Vagina (tissue), 2 donors: ENCODE data around the gene HIPK2. TPM values are rescaled to one million over a fixed set of nuclear protein-coding genes. Genes with fewer than 3 reads are reported as not detected.
A peak's percentile ranks its signal among the peaks of the same experiment; 100 is the strongest.

Experiments used
- DNase-seq, 2 donors: peaks; one replicate each; pipeline ENCODE4 v3.0.0-alpha.2; 2017; ENCODE audit errors: extremely low spot score in 2 of 2
- H3K27ac ChIP-seq: fragments of 200-600 bp; sonication (generic); one replicate; pipeline ENCODE4 v1.5.1; 2019
- H3K27me3 ChIP-seq: fragments of 200-600 bp; sonication (generic); one replicate; pipeline ENCODE4 v1.5.1; 2019
- H3K36me3 ChIP-seq, 2 donors: fragments of 200-600 bp; sonication (generic); one replicate each; pipeline ENCODE4 v1.5.1; 2017 to 2019
- H3K4me1 ChIP-seq: fragments of 200-600 bp; sonication (generic); one replicate; pipeline ENCODE4 v1.5.1; 2019
- H3K4me3 ChIP-seq, 2 donors: fragments of 200-600 bp; sonication (generic); 1 replicate in 1 of 2; 2 replicates in 1 of 2; pipeline ENCODE4 v1.5.1; 2016 to 2019
- H3K9me3 ChIP-seq: fragments of 200-600 bp; sonication (generic); one replicate; pipeline ENCODE4 v1.5.1; 2019
- POLR2A ChIP-seq, 2 donors: fragments of 450-650 bp; IDR thresholded peaks; one replicate each; pipeline ENCODE4 v1.6.1; 2017; ENCODE audit warnings: antibody characterized with exemption in 2 of 2, mild to moderate bottlenecking in 2 of 2, moderate library complexity in 2 of 2
- POLR2AphosphoS5 ChIP-seq, 2 donors: sonication (generic); formaldehyde crosslinking; IDR thresholded peaks; one replicate each; pipeline ENCODE4 v1.9.0; 2017; ENCODE audit warnings: antibody characterized with exemption in 2 of 2, mild to moderate bottlenecking in 2 of 2, low read depth in 1 of 2; ENCODE audit not compliant: insufficient read depth in 1 of 2
- intact Hi-C: fragments of 100-400 bp; cut with DNase I; formaldehyde crosslinking; loops from one replicate; pipeline ENCODE4 v1.15.1; 2023
- total RNA-seq: library from RNA; depleted of rRNA; stranded (reverse); fragments of >200 nt; gene quantifications from one replicate; pipeline ENCODE4 v1.2.3, GENCODE V29; 2016
- TF ChIP-seq, protein P1 (sequence below), 3 experiments: fragments of 450-650 bp in 2 of 3; fragments of 200-600 bp in 1 of 3; sonication (generic) in 1 of 3; IDR thresholded peaks; one replicate each; pipeline ENCODE4 v1.5.1; 2017 to 2019; ENCODE audit warnings: antibody characterized with exemption in 3 of 3, mild to moderate bottlenecking in 2 of 3, moderate library complexity in 2 of 3

Gene HIPK2
- total RNA-seq, 1 donor from 2014 or later, result 21.9 TPM

DNA sequence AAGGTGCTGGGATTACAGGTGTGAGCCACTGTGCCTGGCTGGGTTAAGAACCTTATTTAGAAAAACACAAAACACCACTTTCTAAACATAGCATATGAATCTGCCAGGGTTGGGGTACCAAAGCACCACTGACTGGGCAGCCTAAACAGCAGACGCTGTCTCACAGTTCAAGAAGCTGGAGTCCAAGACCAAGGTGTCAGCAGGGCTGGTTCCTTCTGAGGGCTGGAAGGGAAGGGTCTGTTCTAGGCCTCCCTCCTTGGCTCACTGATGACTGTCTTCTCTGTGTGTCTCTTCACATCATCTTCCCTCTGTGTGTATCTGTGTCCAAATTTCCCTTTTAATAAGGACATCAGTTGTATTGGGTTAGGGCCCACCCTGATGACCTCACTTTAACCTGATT lies 49.6 kb downstream of the HIPK2 start:
- no peak for TF ChIP-seq POLR2A (IDR thresholded peaks at IDR 0.05)
- TF ChIP-seq POLR2AphosphoS5 (IDR thresholded peaks at IDR 0.05; ENCODE audit: insufficient read depth in 1 of 2, low read depth in 1 of 2), result no peak
- TF ChIP-seq, protein P1, sequence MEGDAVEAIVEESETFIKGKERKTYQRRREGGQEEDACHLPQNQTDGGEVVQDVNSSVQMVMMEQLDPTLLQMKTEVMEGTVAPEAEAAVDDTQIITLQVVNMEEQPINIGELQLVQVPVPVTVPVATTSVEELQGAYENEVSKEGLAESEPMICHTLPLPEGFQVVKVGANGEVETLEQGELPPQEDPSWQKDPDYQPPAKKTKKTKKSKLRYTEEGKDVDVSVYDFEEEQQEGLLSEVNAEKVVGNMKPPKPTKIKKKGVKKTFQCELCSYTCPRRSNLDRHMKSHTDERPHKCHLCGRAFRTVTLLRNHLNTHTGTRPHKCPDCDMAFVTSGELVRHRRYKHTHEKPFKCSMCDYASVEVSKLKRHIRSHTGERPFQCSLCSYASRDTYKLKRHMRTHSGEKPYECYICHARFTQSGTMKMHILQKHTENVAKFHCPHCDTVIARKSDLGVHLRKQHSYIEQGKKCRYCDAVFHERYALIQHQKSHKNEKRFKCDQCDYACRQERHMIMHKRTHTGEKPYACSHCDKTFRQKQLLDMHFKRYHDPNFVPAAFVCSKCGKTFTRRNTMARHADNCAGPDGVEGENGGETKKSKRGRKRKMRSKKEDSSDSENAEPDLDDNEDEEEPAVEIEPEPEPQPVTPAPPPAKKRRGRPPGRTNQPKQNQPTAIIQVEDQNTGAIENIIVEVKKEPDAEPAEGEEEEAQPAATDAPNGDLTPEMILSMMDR (IDR thresholded peaks at IDR 0.05), result no peak
- H3K27ac ChIP-seq, result peak overlapping the region; percentile 0
- no peak for DNase-seq
- H3K36me3 ChIP-seq, result no peaks in the 10 kb centered on the region
- intact Hi-C loops, result no loop called here
- H3K4me3 ChIP-seq, result no peak overlapping the region
- H3K27me3 ChIP-seq, result no peaks in the 10 kb centered on the region
- H3K9me3 ChIP-seq, result no peaks in the 10 kb centered on the region
- H3K4me1 ChIP-seq, result peaks cover 57% of the 10 kb centered on the region

DNA sequence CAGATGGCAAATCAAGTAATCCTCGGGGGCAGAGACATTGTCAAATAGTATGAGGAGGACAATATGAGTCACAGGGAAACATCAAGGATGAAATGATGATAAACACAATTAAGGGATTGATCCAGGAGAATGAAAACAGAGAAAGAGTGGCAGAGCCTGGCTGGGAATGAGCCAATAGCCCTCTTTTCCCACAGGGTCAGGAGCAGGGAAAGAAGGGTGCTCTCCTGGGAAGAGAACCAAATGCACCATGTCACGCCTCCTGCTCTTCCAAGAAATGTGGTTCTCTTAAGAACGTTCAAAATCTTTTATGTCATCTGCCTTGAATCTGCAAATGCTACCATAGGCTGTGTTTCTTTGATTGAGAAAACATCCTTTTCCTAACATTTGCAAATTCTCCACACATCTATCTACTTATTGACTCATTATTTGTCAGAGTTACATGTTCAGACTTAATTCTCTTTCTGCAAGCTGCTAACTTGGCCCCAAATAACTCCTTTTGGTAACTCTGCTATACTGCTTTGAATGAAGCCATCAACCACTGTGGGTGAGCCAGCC lies 50.6 kb downstream of the HIPK2 start:
- H3K36me3 ChIP-seq, result no peaks in the 10 kb centered on the region
- H3K9me3 ChIP-seq, result no peaks in the 10 kb centered on the region
- intact Hi-C loops, result no loop called here
- no peak for DNase-seq
- H3K4me1 ChIP-seq, result peaks cover 50% of the 10 kb centered on the region
- no peak overlapping the region for H3K4me3 ChIP-seq
- H3K27me3 ChIP-seq, result no peaks in the 10 kb centered on the region
- TF ChIP-seq POLR2A (IDR thresholded peaks at IDR 0.05) (no peak), POLR2AphosphoS5 (IDR thresholded peaks at IDR 0.05; ENCODE audit: insufficient read depth in 1 of 2, low read depth in 1 of 2) (no peak)
- TF ChIP-seq, protein P1 (IDR thresholded peaks at IDR 0.05), result no peak
- no peak overlapping the region for H3K27ac ChIP-seq

DNA sequence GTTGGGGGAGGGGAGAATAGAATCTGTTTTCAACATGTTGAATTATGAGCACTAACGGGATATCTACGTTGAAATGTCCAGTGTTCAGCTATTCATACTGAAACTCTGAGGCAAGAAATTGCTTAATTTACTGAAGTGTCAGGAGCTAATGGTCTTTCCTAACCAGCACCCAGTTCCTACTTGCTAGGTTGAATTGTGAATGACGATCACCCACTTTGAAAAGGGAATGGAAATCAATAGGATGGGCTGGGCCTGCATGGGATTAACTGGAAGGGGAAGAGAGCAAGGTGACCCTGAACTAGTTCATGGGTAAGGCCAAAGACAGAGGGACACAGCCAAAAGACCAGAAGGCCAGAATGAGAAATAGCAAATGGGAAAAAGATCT lies 51.3 kb downstream of the HIPK2 start:
- no peak for DNase-seq
- intact Hi-C loops, result no loop called here
- Histone ChIP-seq H3K36me3 (no peaks in the 10 kb centered on the region), H3K27me3 (no peaks in the 10 kb centered on the region), H3K4me3 (no peak overlapping the region), H3K4me1 (peaks cover 50% of the 10 kb centered on the region), H3K27ac (no peak overlapping the region), H3K9me3 (no peaks in the 10 kb centered on the region)
- no peak for TF ChIP-seq POLR2AphosphoS5 (IDR thresholded peaks at IDR 0.05; ENCODE audit: insufficient read depth in 1 of 2, low read depth in 1 of 2)
- no peak for TF ChIP-seq POLR2A (IDR thresholded peaks at IDR 0.05)
- TF ChIP-seq, protein P1 (IDR thresholded peaks at IDR 0.05), result no peak

DNA sequence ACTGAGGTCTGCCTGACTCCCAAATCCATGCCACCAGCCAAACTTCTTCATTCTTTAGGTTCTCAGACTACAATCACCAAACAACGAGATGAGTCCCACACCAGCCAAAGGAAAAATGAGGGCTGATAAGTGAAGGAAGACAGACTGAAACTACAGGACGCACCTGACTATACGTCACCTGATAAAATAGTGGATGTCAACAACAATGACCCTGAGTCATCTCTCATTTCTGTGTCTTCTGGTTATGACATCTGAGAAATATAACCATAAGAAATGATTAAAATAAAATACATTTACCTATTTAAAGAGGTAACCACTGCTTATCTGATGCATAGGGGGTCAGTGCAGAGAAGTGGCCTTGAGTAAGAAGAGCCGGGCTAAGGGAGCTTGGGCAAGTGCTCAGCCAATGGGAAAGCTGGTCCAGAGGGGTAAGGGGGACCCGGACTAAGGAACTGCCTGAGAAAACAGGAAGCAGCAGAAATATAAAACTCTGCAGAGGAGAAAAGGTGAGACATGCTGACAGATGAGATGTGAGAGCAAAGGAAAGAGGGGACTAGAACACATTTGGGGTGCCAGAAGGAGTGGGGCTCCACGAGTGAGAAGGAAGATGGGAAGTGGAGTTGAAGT lies 51.8 kb downstream of the HIPK2 start:
- DNase-seq, result no peak
- Histone ChIP-seq H3K4me3 (no peak overlapping the region), H3K27ac (peak overlapping the region; percentile 9), H3K4me1 (peaks cover 50% of the 10 kb centered on the region), H3K27me3 (no peaks in the 10 kb centered on the region), H3K36me3 (no peaks in the 10 kb centered on the region), H3K9me3 (no peaks in the 10 kb centered on the region)
- intact Hi-C loops, result no loop called here
- TF ChIP-seq POLR2A (IDR thresholded peaks at IDR 0.05) (no peak), POLR2AphosphoS5 (IDR thresholded peaks at IDR 0.05; ENCODE audit: insufficient read depth in 1 of 2, low read depth in 1 of 2) (no peak)
- TF ChIP-seq, protein P1 (IDR thresholded peaks at IDR 0.05), result no peak

DNA sequence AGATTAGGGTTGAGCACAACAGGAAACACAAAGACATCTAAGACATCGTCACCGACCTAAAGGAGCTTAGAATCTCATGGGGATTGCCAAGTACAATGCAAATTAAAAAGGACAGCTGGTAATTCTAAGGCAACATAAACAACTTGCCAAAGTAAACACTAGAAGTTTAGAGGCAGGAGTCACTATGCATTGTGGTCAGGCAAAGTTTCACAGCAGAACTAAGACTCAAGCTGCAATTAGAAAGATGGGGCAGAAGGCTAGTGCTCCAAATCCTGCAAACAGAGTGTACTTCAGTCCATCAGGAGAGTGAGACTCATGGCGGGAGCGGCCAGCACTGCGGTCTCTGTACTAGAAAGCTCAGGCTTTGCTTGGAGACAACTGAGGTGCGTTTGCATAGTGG lies 52.7 kb downstream of the HIPK2 start:
- Histone ChIP-seq H3K4me1 (peaks cover 44% of the 10 kb centered on the region), H3K4me3 (no peak overlapping the region), H3K27ac (peak overlapping the region; percentile 9), H3K9me3 (no peaks in the 10 kb centered on the region), H3K36me3 (no peaks in the 10 kb centered on the region), H3K27me3 (no peaks in the 10 kb centered on the region)
- intact Hi-C loops, result no loop called here
- DNase-seq, result no peak
- TF ChIP-seq POLR2A (IDR thresholded peaks at IDR 0.05), result no peak
- TF ChIP-seq, protein P1 (IDR thresholded peaks at IDR 0.05), result no peak
- no peak for TF ChIP-seq POLR2AphosphoS5 (IDR thresholded peaks at IDR 0.05; ENCODE audit: insufficient read depth in 1 of 2, low read depth in 1 of 2)
